Astrocyte (in vitro differentiated cells and primary cell): ENCODE results near the gene GJA9. TPM values are rescaled to one million over a fixed set of nuclear protein-coding genes. Genes with fewer than 3 reads are reported as not detected.

Experiments
- DNase-seq: peaks from one replicate; pipeline ENCODE4 v3.0.0-alpha.2; 2010; ENCODE audit warnings: low read depth
- FAIRE-seq: peaks from 2 replicates; lab custom pipeline; 2011; peaks lifted over from hg19 to GRCh38; lab: Jason Lieb, UNC
- H2AFZ ChIP-seq: 2 replicates; pipeline ENCODE4 v1.6.0; 2012; ENCODE audit warnings: low read depth, low read length, inconsistent platforms
- H3K27ac ChIP-seq: 2 replicates; pipeline ENCODE4 v1.5.1; 2011; ENCODE audit warnings: low read depth, low read length, inconsistent platforms
- H3K27me3 ChIP-seq: 2 replicates; pipeline ENCODE4 v1.6.0; 2011; ENCODE audit warnings: low read length, inconsistent platforms; ENCODE audit not compliant: insufficient read depth
- H3K36me3 ChIP-seq: 2 replicates; pipeline ENCODE4 v1.5.1; 2011; ENCODE audit warnings: low read length, inconsistent platforms; ENCODE audit not compliant: insufficient read depth
- H3K4me1 ChIP-seq: 2 replicates; pipeline ENCODE4 v1.5.1; 2011; ENCODE audit warnings: low read length, inconsistent platforms; ENCODE audit not compliant: insufficient read depth
- H3K4me2 ChIP-seq: 2 replicates; pipeline ENCODE4 v1.6.0; 2012; ENCODE audit warnings: low read length, inconsistent platforms
- H3K4me3 ChIP-seq: 2 replicates; pipeline ENCODE4 v1.5.1; 2011; ENCODE audit warnings: low read depth, mild to moderate bottlenecking, low read length, inconsistent platforms; ENCODE audit not compliant: insufficient read depth
- H3K79me2 ChIP-seq: 2 replicates; pipeline ENCODE4 v1.6.0; 2012; ENCODE audit warnings: mild to moderate bottlenecking, low read length, inconsistent platforms; ENCODE audit not compliant: insufficient read depth
- H3K9ac ChIP-seq: 2 replicates; pipeline ENCODE4 v1.6.0; 2012; ENCODE audit warnings: mild to moderate bottlenecking, low read length, inconsistent platforms
- H3K9me3 ChIP-seq: 2 replicates; pipeline ENCODE4 v1.5.1; 2012; ENCODE audit warnings: low read depth, mild to moderate bottlenecking, low read length, inconsistent platforms; ENCODE audit not compliant: insufficient read depth
- H4K20me1 ChIP-seq: 2 replicates; pipeline ENCODE4 v1.6.0; 2012; ENCODE audit warnings: low read length, inconsistent platforms; ENCODE audit not compliant: insufficient read depth
- H3K27ac Mint-ChIP-seq: one replicate; pipeline ENCODE4 v1.8.0; 2021; ENCODE audit warnings: mild to moderate bottlenecking, mixed read lengths; ENCODE audit not compliant: unreplicated experiment
- H3K27me3 Mint-ChIP-seq: one replicate; pipeline ENCODE4 v1.8.0; 2021; ENCODE audit warnings: low read depth, mixed read lengths; ENCODE audit not compliant: unreplicated experiment
- H3K36me3 Mint-ChIP-seq: one replicate; pipeline ENCODE4 v1.8.0; 2021; ENCODE audit warnings: low read depth, mixed read lengths; ENCODE audit not compliant: unreplicated experiment
- H3K4me1 Mint-ChIP-seq: one replicate; pipeline ENCODE4 v1.8.0; 2021; ENCODE audit warnings: low read depth, mixed read lengths; ENCODE audit not compliant: unreplicated experiment
- H3K4me3 Mint-ChIP-seq: one replicate; pipeline ENCODE4 v1.8.0; 2021; ENCODE audit warnings: mild to moderate bottlenecking, moderate library complexity, mixed read lengths; ENCODE audit not compliant: unreplicated experiment
- H3K9me3 Mint-ChIP-seq: one replicate; pipeline ENCODE4 v1.8.0; 2021; ENCODE audit warnings: mild to moderate bottlenecking, mixed read lengths; ENCODE audit not compliant: unreplicated experiment
- EZH2 ChIP-seq: IDR thresholded peaks from 2 replicates; pipeline ENCODE4 v1.6.1; 2012; ENCODE audit warnings: mild to moderate bottlenecking, low read length, inconsistent platforms; ENCODE audit not compliant: insufficient read depth
- total RNA-seq: library from RNA; stranded (reverse); gene quantifications from 2 replicates; pipeline ENCODE4 v1.2.1, GENCODE V29; 2021
- TF ChIP-seq, protein P1 (sequence below): IDR thresholded peaks from 2 replicates; pipeline ENCODE4 v1.5.1; 2011; ENCODE audit warnings: low read depth, mild to moderate bottlenecking, inconsistent platforms, low read length, moderate library complexity; ENCODE audit not compliant: insufficient read depth

GJA9 gene
- total RNA-seq, 1 donor from 2014 or later: not detected

- H3K4me3 Mint-ChIP-seq: peak within 1 kb of the TSS; percentile 94
- peaks cover 36% of the 10 kb centered on the region for H3K79me2 ChIP-seq
- H3K27ac ChIP-seq: peak within 1 kb of the TSS; percentile 55
- H3K27me3 ChIP-seq: no peaks in the 10 kb centered on the region
- TF ChIP-seq, protein P1, sequence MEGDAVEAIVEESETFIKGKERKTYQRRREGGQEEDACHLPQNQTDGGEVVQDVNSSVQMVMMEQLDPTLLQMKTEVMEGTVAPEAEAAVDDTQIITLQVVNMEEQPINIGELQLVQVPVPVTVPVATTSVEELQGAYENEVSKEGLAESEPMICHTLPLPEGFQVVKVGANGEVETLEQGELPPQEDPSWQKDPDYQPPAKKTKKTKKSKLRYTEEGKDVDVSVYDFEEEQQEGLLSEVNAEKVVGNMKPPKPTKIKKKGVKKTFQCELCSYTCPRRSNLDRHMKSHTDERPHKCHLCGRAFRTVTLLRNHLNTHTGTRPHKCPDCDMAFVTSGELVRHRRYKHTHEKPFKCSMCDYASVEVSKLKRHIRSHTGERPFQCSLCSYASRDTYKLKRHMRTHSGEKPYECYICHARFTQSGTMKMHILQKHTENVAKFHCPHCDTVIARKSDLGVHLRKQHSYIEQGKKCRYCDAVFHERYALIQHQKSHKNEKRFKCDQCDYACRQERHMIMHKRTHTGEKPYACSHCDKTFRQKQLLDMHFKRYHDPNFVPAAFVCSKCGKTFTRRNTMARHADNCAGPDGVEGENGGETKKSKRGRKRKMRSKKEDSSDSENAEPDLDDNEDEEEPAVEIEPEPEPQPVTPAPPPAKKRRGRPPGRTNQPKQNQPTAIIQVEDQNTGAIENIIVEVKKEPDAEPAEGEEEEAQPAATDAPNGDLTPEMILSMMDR: no peak
- no peak for TF ChIP-seq EZH2
- peak within 1 kb of the TSS; percentile 89 for H3K27ac Mint-ChIP-seq
- no peaks in the 10 kb centered on the region for H3K27me3 Mint-ChIP-seq
- H4K20me1 ChIP-seq: peaks cover 11% of the 10 kb centered on the region
- peak within 1 kb of the TSS; percentile 92 for H2AFZ ChIP-seq
- peak within 1 kb of the TSS; percentile 84 for H3K9ac ChIP-seq
- H3K4me1 ChIP-seq: peaks cover 11% of the 10 kb centered on the region
- peaks cover 2% of the 10 kb centered on the region for H3K36me3 Mint-ChIP-seq
- H3K4me2 ChIP-seq: peak within 1 kb of the TSS; percentile 95
- no peaks in the 10 kb centered on the region for H3K9me3 ChIP-seq
- H3K9me3 Mint-ChIP-seq: no peaks in the 10 kb centered on the region
- DNase-seq: peak; percentile 85
- peak; percentile 62 for FAIRE-seq
- H3K4me3 ChIP-seq: peak within 1 kb of the TSS; percentile 94
- H3K4me1 Mint-ChIP-seq: peaks cover 6% of the 10 kb centered on the region
- H3K36me3 ChIP-seq: no peaks in the 10 kb centered on the region
Observed at GRCh38 chr1:38873027-38873969, 8.1 kb downstream of the GJA9 start, which contains the start of gene MYCBP. Gene MYCBP (minus strand): TSS chr1:38873348. CDS start chr1:38873305, 43 bp downstream.

DNA sequence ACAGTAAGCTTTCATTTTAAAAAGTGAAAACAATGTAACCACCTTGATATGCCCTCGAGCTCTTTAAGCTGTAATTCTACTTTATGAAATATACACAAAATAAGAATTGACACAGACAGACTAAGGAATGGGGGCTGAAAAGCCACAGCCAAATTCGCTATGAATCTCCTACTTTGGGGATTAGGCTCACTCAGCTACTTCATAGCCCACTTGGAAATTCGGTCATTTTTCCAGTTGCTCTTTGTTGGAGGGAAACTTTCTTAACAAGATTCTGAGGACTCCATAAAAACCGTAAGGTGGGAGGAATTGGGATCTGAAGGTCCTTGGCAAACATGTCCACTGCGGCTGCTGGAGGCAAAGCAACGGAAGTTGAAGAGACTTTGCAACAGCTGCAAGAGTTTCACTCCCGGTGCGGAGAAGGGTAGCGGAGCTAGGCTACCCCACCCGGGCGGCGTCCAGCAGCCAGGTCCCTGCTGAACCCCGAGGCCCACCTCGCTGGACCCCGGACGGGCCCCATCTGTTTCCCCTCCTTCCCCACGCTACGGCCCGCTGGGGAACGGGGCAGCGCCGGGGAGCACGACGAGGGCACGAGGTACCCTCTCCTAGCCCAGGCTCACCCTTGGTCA, 8.9 kb downstream of the GJA9 start:
- peak overlapping the region; percentile 21 for H3K27ac Mint-ChIP-seq

More for the DNA sequence above, 8.9 kb downstream of the GJA9 start:
- Mint-ChIP-seq H3K27me3 (no peaks in the 10 kb centered on the region), H3K4me1 (peaks cover 6% of the 10 kb centered on the region), H3K36me3 (peaks cover 2% of the 10 kb centered on the region), H3K9me3 (no peaks in the 10 kb centered on the region), H3K4me3 (peak overlapping the region; percentile 94)
- H3K9me3 ChIP-seq: no peaks in the 10 kb centered on the region
- H4K20me1 ChIP-seq: peaks cover 17% of the 10 kb centered on the region
- peak overlapping the region; percentile 94 for H3K4me3 ChIP-seq
- peaks cover 11% of the 10 kb centered on the region for H3K4me1 ChIP-seq
- FAIRE-seq (no peak), DNase-seq (peak; percentile 7)
- H3K36me3 ChIP-seq: no peaks in the 10 kb centered on the region
- peaks cover 43% of the 10 kb centered on the region for H3K79me2 ChIP-seq
- peak overlapping the region; percentile 45 for H3K27ac ChIP-seq
- peak overlapping the region; percentile 84 for H3K9ac ChIP-seq
- peak overlapping the region; percentile 95 for H3K4me2 ChIP-seq
- no peaks in the 10 kb centered on the region for H3K27me3 ChIP-seq
- H2AFZ ChIP-seq: peak overlapping the region; percentile 84
- TF ChIP-seq, protein P1: no peak
- no peak for TF ChIP-seq EZH2
